ENCODE measurements around the gene FGR. TPM values are rescaled to one million over a fixed set of nuclear protein-coding genes. Genes with fewer than 3 reads are reported as not detected.
"Not testable (repeated sequence)": the region's sequence is repeated elsewhere in the genome, so short reads cannot be mapped to it uniquely, and the experiment has no call there.

The FGR gene
- 0.10 TPM for polyA plus RNA-seq (2013, experiment 1 of 2)
- polyA plus RNA-seq (2013, experiment 2 of 2) = 0.25 TPM

GRCh38 chr1:27634985-27635367 lies at the start of gene FGR:
Gene FGR (minus strand): TSS chr1:27635185. CDS start chr1:27623916, 11,269 bp downstream.
- 85% methylated on average over 27 of the region's 28 CpGs for WGBS
- Histone ChIP-seq H3K9ac (ENCODE audit: low read depth, low read length) (peak within 1 kb of the TSS; percentile 43), H3K4me3 (ENCODE audit: low read length) (peak within 1 kb of the TSS; percentile 58), H3K27ac (ENCODE audit: low read depth, low read length) (no peak within 1 kb of the TSS), H3K36me3 (ENCODE audit: insufficient read depth, low read length) (no peaks in the 10 kb centered on the region), H3K27me3 (ENCODE audit: insufficient read depth, low read length) (peaks cover 33% of the 10 kb centered on the region), H3K4me1 (ENCODE audit: insufficient read depth, low read length) (peaks cover 11% of the 10 kb centered on the region), H3K9me3 (ENCODE audit: insufficient read depth, low read depth, low read length) (no peaks in the 10 kb centered on the region)

GRCh38 chr1:27684176-27684575 lies 49.2 kb upstream of the FGR start:
- H3K9ac ChIP-seq (ENCODE audit: low read depth, low read length) = no peak overlapping the region
- H3K4me1 ChIP-seq (ENCODE audit: insufficient read depth, low read length) = no peaks in the 10 kb centered on the region

DNA sequence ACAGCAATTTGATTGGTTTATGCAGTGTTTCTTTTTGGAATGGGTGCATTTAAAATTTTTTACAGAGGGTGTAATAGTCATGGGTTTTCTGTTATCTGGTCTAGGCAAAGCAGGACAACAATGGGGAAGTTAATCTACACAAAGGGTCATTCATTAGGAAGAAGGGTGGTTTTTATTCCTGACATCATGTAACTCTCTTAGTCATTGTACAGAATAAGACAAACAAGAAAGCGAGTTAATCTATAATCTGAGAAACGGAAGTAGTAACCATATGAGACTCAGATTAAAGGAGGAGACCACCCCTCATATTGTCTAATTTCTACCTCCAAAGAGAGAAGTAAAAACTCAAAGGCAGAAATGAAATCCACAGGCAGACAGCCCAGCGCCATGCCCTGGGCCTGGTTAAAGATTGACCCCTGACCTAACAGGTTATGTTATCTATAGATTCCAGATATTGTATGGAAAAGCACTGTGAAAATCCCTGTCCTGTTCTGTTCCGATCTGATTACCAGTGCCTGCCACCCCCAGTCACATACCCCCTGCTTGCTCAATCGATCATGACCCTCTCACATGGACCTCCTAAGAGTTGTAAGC lies 47.5 kb upstream of the FGR start:
- H3K36me3 ChIP-seq (ENCODE audit: insufficient read depth, low read length) = no peaks in the 10 kb centered on the region
- no peaks in the 10 kb centered on the region for H3K4me1 ChIP-seq (ENCODE audit: insufficient read depth, low read length)
- H3K9ac ChIP-seq (ENCODE audit: low read depth, low read length) = no peak overlapping the region
- no peak overlapping the region for H3K27ac ChIP-seq (ENCODE audit: low read depth, low read length)
- 92% methylated on average over 3 of the region's 5 CpGs for WGBS
- H3K4me3 ChIP-seq (ENCODE audit: low read length) = no peak overlapping the region
- peaks cover 27% of the 10 kb centered on the region for H3K9me3 ChIP-seq (ENCODE audit: insufficient read depth, low read depth, low read length)
- no peaks in the 10 kb centered on the region for H3K27me3 ChIP-seq (ENCODE audit: insufficient read depth, low read length)

More at GRCh38 chr1:27684176-27684575, 49.2 kb upstream of the FGR start:
- H3K4me3 ChIP-seq (ENCODE audit: low read length) = no peak overlapping the region
- no peaks in the 10 kb centered on the region for H3K36me3 ChIP-seq (ENCODE audit: insufficient read depth, low read length)
- H3K27me3 ChIP-seq (ENCODE audit: insufficient read depth, low read length) = no peaks in the 10 kb centered on the region
- H3K27ac ChIP-seq (ENCODE audit: low read depth, low read length) = no peak overlapping the region
- peaks cover 27% of the 10 kb centered on the region for H3K9me3 ChIP-seq (ENCODE audit: insufficient read depth, low read depth, low read length)
- WGBS = 87% methylated on average over 2 of the region's 2 CpGs

GRCh38 chr1:27681580-27681979 lies 46.6 kb upstream of the FGR start:
- not testable (repeated sequence) for H3K27me3 ChIP-seq (ENCODE audit: insufficient read depth, low read length); H3K36me3 ChIP-seq (ENCODE audit: insufficient read depth, low read length); H3K9ac ChIP-seq (ENCODE audit: low read depth, low read length); H3K4me1 ChIP-seq (ENCODE audit: insufficient read depth, low read length); H3K27ac ChIP-seq (ENCODE audit: low read depth, low read length); H3K4me3 ChIP-seq (ENCODE audit: low read length)
- peaks cover 27% of the 10 kb centered on the region for H3K9me3 ChIP-seq (ENCODE audit: insufficient read depth, low read depth, low read length)
- 98% methylated on average over 4 of the region's 4 CpGs for WGBS

DNA sequence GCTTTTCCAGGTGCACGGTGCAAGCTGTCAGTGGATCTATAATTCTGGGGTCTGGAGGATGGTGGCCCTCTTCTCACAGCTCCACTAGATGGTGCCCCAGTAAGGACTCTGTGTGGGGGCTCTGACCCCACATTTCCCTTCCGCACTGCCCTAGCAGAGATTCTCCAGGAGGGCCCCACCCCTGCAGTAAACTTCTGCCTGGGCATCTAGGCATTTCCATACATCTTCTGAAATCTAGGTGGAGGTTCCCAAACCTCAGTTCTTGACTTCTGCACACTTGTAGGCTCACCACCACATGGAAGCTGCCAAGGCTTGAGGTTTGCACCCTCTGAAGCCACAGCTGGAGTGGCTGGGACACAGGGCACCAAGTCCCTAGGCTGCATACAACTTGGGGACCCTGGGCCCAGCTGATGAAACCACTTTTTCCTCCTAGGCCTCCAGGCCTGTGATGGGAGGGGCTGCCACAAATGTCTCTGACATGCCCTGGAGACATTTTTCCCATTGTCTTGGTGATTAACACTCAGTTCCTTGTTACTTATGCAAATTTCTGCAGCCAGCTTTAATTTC lies 45.3 kb upstream of the FGR start:
- not testable (repeated sequence) for H3K4me3 ChIP-seq (ENCODE audit: low read length); H3K9ac ChIP-seq (ENCODE audit: low read depth, low read length); H3K27me3 ChIP-seq (ENCODE audit: insufficient read depth, low read length); H3K27ac ChIP-seq (ENCODE audit: low read depth, low read length); H3K36me3 ChIP-seq (ENCODE audit: insufficient read depth, low read length); H3K4me1 ChIP-seq (ENCODE audit: insufficient read depth, low read length)
- WGBS = 86% methylated on average over 2 of the region's 2 CpGs
- peaks cover 27% of the 10 kb centered on the region for H3K9me3 ChIP-seq (ENCODE audit: insufficient read depth, low read depth, low read length)

GRCh38 chr1:27678747-27679146 lies 43.8 kb upstream of the FGR start:
- no peak overlapping the region for H3K4me3 ChIP-seq (ENCODE audit: low read length)
- H3K36me3 ChIP-seq (ENCODE audit: insufficient read depth, low read length) = no peaks in the 10 kb centered on the region
- peaks cover 27% of the 10 kb centered on the region for H3K9me3 ChIP-seq (ENCODE audit: insufficient read depth, low read depth, low read length)
- H3K4me1 ChIP-seq (ENCODE audit: insufficient read depth, low read length) = no peaks in the 10 kb centered on the region
- no peak overlapping the region for H3K27ac ChIP-seq (ENCODE audit: low read depth, low read length)
- H3K27me3 ChIP-seq (ENCODE audit: insufficient read depth, low read length) = no peaks in the 10 kb centered on the region
- H3K9ac ChIP-seq (ENCODE audit: low read depth, low read length) = no peak overlapping the region

- Histone ChIP-seq H3K9me3 (ENCODE audit: insufficient read depth, low read depth, low read length) (peaks cover 17% of the 10 kb centered on the region), H3K27ac (ENCODE audit: low read depth, low read length) (no peak overlapping the region), H3K36me3 (ENCODE audit: insufficient read depth, low read length) (no peaks in the 10 kb centered on the region), H3K4me3 (ENCODE audit: low read length) (no peak overlapping the region), H3K27me3 (ENCODE audit: insufficient read depth, low read length) (no peaks in the 10 kb centered on the region), H3K9ac (ENCODE audit: low read depth, low read length) (no peak overlapping the region), H3K4me1 (ENCODE audit: insufficient read depth, low read length) (no peaks in the 10 kb centered on the region)
- whole genome bisulfite sequencing = 100% methylated on average over 1 of the region's 1 CpG
Measured at GRCh38 chr1:27676410-27676809, 41.4 kb upstream of the FGR start.

DNA sequence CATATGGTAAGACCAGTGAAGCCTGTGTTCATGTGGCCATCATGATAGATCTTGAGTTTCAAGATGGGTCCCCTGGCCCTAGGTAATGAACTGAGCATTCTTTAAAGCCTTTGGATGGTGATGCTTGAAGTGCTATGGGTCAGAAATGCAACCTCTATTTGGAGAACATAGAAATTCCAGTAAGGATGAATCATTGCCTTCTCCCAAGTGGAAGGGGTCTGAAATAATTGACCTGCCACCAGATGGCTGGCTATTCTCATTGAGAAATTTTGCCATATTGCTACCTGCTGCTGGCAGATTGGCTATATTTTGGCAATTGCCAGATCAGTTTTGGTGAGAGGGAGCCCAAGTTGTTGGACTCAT lies 37.7 kb upstream of the FGR start:
- Histone ChIP-seq H3K27ac (ENCODE audit: low read depth, low read length) (no peak overlapping the region), H3K27me3 (ENCODE audit: insufficient read depth, low read length) (peaks cover 11% of the 10 kb centered on the region), H3K9ac (ENCODE audit: low read depth, low read length) (no peak overlapping the region), H3K4me3 (ENCODE audit: low read length) (peak overlapping the region; percentile 35), H3K9me3 (ENCODE audit: insufficient read depth, low read depth, low read length) (no peaks in the 10 kb centered on the region), H3K4me1 (ENCODE audit: insufficient read depth, low read length) (0 out of 2 replicates have a peak, but pooled peaks cover 3% of the 10 kb centered on the region), H3K36me3 (ENCODE audit: insufficient read depth, low read length) (no peaks in the 10 kb centered on the region)

GRCh38 chr1:27671964-27672749 lies 37.2 kb upstream of the FGR start, which contains the start of gene IFI6:
Gene IFI6 (minus strand): TSS chr1:27672192. CDS start chr1:27669314, 2,878 bp downstream.
- Histone ChIP-seq H3K4me3 (ENCODE audit: low read length) (peak within 1 kb of the TSS; percentile 35), H3K36me3 (ENCODE audit: insufficient read depth, low read length) (no peaks in the 10 kb centered on the region), H3K9ac (ENCODE audit: low read depth, low read length) (no peak within 1 kb of the TSS), H3K4me1 (ENCODE audit: insufficient read depth, low read length) (0 out of 2 replicates have a peak, but pooled peaks cover 3% of the 10 kb centered on the region), H3K27ac (ENCODE audit: low read depth, low read length) (no peak within 1 kb of the TSS), H3K9me3 (ENCODE audit: insufficient read depth, low read depth, low read length) (no peaks in the 10 kb centered on the region), H3K27me3 (ENCODE audit: insufficient read depth, low read length) (peaks cover 11% of the 10 kb centered on the region)
- 10% methylated on average over 10 of the region's 10 CpGs for WGBS

- H3K4me3 ChIP-seq (ENCODE audit: low read length) = no peak overlapping the region
Measured at GRCh38 chr1:27669876-27670275, 34.9 kb upstream of the FGR start.

More at GRCh38 chr1:27669876-27670275, 34.9 kb upstream of the FGR start:
- H3K4me1 ChIP-seq (ENCODE audit: insufficient read depth, low read length) = 0 out of 2 replicates have a peak, but pooled peaks cover 3% of the 10 kb centered on the region
- H3K9ac ChIP-seq (ENCODE audit: low read depth, low read length) = no peak overlapping the region
- no peak overlapping the region for H3K27ac ChIP-seq (ENCODE audit: low read depth, low read length)
- peaks cover 11% of the 10 kb centered on the region for H3K27me3 ChIP-seq (ENCODE audit: insufficient read depth, low read length)
- no peaks in the 10 kb centered on the region for H3K9me3 ChIP-seq (ENCODE audit: insufficient read depth, low read depth, low read length)
- H3K36me3 ChIP-seq (ENCODE audit: insufficient read depth, low read length) = no peaks in the 10 kb centered on the region
- 81% methylated on average over 4 of the region's 4 CpGs for WGBS
